GM19395 (cell line): ENCODE data around the gene BBS9.
A peak's percentile ranks its signal among the peaks of the same experiment; 100 is the strongest.
"Not testable (repeated sequence)": the region's sequence is repeated elsewhere in the genome, so short reads cannot be mapped to it uniquely, and the experiment has no call there.

Experiments used
- ATAC-seq: cut with Tn5 transposase; IDR thresholded peaks from one replicate; pipeline ENCODE4 v1.9.1; 2021; ENCODE audit warnings: mild to moderate bottlenecking, moderate library complexity; ENCODE audit not compliant: unreplicated experiment

BBS9 gene

DNA sequence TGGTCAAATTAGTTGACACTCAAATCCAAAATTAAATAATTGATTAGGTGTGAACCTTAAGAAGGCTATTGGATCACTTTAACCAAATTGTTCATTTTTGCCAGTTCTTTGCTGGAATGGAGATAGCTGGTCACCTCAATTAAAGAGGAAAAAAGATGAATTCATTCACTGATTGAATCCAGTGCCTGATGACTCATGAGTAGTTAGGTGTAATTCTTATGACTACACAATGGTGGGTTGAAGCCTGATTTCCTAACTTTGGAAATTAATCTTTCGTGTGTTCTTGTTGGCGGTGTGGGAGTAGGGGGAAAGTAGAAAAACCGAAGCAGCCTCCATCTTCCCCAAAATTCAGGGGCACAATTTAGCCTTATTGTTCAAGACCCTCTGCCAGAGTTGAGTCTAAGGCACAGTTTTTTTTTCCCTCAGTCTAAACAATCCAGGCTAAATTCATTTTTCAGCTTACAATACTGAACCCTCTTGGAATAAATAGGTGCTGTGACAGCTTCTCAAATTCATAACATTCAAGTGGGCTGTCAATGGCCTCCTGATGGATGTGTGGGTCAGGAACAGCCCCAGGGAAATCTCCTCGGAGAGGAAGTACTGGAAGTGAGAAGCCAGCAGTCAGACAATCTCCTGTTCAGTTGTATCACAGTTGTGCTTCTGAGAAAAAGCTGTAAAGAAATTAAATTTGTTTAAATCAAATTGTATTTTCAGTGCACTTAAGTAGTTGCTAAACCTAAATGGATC, 356.6 kb downstream of the BBS9 start:
- no peak for ATAC-seq

DNA sequence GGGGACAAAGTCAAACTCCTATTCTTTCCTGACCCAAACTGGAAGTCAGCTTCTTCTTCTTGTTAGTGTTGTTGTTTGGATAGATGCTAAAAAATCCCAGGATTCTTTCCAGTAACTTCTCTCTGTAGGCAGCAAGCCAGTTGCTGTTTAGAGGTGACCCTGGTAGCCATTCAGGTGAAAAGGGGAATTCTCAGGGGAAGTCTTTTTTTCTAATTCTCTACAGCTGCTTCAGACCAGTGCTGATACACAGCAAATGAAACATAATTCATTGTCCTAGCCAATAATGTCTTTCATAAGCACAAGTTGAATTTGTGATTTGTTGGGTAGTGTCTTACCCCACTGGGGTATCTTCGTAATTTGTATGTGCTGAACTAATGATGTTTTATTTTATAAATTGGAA, 357.3 kb downstream of the BBS9 start:
- ATAC-seq, result no peak

DNA sequence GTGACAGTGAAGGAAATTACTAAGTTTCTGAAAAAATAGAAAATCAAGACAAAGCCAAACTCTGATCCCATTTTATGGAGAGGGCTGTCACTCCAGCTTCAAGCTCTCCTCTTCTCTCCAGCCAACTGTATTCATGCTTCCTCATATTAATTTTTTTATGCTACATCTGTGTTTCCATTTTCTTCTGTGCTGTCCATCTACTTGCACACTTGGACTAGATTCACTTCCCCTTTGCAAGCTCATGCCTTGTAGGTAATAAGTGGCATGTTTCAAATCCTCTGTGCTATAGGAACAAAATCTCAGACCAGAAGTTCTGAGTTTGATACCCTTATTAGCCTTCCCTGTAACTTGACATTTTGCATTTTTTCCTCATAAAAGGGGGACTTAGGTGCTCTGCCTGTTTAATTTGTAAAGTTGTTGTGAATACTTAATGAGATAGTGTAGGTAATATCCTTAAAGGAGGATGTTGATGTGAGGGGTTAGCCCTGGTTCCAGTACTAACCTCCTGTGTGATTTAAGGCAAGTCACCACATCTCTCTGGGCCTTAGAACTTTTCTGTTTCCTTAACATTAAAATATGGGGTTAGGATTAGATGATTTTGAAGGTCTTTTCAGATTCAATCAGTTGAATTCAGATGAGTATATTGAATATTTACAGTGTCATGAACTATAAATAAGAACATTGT, 358.8 kb downstream of the BBS9 start:
- ATAC-seq, result peak; percentile 86

DNA sequence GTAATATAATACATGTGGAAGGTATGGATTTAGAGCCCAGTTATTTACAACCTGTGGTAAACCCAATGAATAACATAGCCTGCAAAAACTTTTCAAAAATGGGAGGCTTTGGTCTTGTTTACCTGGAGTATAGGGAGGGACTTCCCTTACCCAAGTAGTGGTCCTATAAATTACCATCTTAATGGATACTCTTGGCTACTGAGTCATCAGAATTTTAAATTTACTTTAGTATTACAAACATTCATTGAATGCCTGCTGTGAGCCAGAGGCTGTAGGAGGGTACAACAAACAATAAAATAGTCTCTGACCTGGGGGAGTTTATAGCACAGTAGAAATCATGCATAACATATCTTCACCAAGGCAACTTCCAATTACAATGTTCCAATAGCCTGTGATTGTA, 365.1 kb downstream of the BBS9 start:
- no peak for ATAC-seq

DNA sequence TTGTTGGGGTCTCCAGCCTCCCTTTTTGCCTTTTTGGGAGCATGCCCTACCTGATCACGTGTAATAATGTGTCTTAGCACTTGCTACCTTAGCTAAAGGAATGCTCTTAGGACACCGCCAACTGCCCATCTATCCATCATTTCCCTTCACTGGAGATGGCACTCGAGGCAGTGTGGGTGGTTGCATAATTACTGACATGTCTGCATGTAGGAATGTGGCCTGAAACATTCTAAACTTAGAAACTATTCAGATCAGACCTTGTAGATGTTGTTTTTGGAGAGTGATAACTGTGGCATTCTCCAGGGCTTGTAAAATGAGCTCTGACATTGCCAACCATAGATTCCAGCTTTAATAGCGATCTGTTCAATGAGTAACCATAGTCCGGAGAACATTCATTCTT, 365.8 kb downstream of the BBS9 start:
- no peak for ATAC-seq

DNA sequence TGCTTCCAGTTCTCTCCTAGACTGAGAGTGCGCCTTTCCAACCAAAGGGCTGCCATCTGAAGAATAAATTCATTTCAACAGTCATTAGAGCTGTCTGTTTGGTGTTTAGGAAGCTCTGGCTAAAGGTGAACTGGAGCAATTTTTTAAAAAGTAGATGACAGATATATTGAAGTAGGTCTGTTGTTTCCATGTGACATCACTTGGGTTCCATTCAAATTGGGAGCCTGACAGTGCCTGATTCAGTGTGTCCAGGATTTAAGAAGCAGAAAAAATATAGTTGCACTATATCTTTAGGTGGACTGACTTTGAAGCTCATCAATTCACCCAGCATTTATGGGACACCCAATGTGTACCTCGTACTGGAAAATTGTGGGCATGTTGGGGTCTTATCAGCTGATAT, 367.7 kb downstream of the BBS9 start:
- no peak for ATAC-seq

DNA sequence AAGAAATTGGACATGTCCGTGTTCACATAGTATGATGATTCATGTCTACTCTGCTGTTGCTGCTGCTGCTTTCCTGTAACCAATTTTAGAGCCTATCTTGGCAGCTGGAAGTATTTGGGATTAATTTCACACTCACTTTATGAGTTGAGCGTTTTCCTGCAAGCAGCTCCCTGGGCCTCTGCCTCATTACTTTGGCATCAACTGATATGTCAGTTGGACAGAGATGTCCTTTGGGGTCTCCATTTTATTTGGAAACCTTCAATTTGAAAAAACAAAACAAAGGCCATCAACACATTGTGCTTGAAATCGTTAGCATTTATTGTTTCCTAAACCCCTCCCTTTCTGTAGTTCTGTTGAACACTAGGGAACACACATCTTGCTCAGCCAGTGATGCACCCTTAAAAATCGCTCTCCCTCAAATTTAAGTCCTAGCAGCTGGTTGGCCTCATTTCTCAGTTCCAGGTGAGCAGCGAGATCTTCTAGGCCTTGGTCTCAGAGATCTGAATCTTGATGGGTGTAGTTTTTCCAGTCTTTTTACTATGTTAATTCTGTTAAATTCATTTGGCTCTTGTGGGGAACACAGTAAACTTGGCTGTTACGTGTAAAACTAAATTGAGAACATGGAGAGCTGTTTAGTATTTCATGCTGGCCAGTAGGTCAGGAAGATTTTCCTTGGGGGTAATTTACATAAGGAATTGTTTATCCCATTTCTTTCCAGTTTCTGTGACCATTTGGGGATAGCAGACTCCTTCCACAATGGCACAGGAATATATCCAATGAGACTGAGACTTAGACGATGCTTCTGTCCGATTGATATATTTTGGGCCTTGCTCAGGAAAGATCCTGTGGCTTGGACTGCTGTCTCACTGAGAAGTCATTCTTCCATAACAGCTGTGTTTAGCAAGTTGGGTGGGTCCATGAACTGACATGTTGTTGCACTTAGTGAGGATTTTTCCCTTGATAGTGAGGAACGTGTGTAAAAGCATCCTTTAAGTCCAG, 371.6 kb downstream of the BBS9 start:
- ATAC-seq, result no peak

DNA sequence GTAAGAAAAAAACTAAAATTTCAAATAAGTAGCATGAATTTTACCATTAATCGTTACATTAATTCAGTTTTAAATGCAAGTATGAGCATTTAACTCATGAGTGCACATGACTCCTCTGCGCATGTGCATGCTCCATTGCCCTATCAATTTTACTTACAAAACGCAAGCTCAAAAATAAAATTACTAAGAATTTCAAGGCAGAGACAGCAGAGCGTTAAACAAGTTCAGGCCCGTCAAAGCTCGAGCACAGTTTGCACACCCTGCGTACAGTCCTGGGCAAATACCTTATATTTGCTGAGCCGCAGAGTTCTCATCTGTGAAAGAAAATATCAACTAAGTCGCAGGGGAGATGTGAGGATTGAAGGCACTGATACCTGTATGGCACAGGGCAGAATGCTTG, 373.6 kb downstream of the BBS9 start:
- no peak for ATAC-seq

DNA sequence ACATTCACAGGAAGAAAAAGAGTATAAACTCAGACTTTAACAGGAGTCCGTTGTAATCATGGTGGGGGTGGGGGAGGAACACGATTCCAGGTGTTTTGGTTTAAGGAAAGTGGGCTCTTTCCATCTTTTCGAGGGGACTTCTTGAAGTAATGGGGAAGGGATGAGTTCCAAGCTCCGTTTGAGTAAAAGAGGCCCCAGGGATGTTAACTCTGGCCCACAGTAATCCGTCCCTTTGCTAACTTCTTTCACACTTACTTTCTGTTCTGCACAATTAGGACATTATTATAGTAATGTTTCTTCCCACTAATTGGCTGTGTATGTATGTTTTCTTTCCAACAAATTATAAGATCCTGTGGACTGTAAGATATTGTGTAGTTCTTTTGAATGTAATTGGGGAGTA, 374.4 kb downstream of the BBS9 start:
- no peak for ATAC-seq

DNA sequence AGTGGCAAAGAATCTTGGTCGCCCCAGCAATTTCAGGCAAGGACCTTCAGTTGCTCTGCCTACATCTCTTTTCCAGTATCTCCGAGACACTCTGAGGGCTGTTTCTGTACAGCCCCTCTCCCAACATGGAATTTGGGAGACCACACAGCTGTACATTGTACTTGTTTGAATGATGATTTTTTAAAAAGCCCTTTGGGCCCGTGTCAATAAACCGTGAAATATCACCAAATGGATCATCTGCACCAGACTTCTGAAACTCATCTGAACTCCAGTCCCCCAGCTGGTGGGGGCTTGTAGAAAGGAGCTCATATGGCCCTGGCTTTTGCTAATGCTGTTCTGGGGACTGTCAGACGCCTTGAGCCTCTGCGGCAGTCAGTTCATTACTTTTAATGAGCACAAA, 374.9 kb downstream of the BBS9 start:
- no peak for ATAC-seq

DNA sequence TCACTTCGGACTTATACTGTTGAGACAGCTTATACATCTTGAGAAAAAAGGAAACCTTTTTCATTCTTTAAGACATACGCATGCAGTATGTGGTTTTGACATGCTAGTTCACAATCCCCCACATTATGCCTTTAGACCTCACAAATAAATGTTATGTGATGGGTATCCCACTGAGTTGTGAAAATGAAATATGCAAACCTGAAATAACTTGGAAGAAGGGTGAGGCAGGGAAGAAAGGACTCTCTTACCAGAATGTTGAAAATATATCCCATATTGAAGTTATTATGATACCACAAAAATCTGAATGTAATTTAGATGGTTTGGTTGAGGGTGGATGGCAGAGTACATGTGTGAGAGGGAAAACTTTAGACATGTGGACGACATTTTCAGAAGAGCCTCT, 379.8 kb downstream of the BBS9 start:
- no peak for ATAC-seq

DNA sequence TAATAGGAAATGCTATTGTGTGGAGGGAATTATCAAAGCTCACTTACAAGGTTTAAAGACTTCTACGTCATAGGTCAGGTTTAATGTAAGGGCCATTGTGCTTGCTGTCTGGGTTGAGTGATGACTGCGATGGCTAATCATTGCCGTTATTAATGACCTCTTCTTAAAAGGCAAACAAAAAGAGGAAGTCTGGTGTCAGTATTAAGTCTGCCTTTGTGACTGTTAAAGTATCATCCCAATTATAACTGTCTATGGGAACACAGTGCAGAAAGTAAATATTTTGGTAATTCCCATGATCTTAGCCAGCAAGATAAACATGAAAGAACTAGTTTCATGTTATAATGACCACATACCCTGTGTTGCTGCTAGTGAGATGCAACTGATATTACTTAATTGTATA, 382.4 kb downstream of the BBS9 start:
- ATAC-seq, result no peak

DNA sequence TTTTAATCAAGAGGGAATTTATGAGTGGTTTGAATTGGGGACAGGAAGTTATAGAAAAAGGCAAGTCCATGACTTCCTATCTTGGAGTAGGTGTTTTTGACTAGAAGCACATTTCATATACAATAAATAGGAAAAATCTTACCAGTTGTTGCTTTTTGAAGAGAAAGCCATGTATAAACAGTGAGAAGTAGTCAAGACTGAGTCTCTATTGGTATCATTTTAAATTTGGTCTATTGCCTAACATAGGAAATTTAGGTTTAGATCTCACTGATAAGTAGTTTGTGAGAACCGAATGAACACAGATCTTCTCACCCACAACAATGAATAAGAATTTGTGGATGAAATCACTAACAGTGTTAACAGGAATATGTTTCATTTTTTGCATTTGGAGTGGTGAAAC, 387.2 kb downstream of the BBS9 start:
- no peak for ATAC-seq

DNA sequence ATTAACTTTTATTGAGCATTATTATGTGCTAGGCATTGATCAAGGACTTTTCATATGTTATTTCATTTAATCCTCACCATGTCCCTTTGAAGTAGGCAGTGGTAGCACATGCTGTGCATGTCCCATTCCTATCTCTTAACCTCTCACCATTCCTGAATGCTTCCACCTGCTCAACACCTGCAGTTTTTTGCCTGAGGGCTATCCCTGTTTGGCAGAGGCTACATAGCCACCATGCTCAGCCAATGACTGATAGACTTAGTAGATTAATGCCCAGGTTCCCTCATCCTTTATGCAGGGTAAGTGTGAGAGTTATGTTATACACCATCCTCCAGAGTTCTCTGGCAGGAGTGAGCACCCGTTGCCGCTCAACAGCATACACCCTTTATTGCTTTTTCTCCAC, 387.8 kb downstream of the BBS9 start:
- ATAC-seq, result no peak

DNA sequence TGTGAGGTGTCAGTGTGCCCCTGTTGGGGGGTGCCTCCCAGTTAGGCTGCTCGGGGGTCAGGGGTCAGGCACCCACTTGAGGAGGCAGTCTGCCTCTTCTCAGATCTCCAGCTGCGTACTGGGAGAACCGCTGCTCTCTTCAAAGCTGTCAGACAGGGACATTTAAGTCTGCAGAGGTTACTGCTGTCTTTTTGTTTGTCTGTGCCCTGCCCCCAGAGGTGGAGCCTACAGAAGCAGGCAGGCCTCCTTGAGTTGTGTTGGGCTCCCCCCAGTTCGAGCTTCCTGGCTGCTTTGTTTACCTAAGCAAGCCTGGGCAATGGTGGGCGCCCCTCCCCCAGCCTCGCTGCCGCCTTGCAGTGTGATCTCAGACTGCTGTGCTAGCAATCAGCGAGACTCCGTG, 397.6 kb downstream of the BBS9 start:
- ATAC-seq, result not testable (repeated sequence)

DNA sequence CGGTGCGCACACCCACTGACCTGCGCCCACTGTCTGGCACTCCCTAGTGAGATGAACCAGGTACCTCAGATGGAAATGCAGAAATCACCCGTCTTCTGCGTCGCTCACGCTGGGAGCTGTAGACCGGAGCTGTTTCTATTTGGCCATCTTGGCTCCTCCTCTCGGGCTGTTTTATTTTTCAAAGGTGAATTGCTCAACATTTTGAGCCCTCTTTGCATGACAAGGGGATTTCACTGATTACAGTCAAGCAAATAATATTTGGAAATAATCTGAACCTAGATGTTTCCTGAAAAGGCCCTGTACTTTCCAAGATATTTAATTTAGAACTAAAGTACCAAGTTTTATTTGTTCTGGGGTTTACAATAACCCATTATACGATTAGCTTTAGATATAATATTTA, 398.2 kb downstream of the BBS9 start:
- not testable (repeated sequence) for ATAC-seq

DNA sequence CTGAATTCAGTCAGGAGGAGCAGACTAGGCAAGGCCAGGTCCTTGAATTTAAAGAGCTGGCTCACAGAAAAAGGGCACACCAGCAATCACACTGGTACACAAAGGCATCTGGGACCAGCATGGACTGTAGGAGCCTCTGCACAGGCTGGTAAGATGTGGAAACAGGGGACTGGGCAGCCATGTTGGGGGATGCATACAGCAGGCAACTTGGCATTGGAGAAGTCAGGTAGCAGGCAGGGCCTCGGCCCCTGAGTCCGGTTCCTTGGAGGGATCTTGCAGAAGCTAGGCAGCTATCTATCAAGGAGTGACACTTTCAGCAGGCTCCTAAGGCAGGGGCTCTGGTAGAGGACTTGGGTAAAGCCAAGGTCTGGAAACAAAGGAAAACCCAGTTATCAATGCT, 399.7 kb downstream of the BBS9 start:
- no peak for ATAC-seq

DNA sequence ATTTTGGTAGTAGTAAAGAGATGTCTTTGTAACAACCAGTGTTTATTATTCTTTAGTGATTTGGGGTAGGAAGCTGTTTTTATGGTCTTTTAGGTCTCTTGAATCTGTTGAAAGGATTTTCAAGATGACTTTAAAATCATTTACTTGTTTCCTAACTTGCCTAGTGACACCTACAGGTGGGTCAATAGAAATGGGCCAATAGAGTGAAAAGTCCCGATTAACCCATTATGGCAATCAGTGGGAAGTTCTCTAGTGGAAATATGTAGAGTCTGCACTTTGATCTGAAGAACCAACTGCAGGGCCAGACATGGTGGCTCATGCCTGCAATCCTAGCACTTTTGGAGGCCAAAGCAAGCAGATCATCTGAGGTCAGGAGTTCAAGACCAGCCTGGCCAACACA, 401.3 kb downstream of the BBS9 start:
- no peak for ATAC-seq

DNA sequence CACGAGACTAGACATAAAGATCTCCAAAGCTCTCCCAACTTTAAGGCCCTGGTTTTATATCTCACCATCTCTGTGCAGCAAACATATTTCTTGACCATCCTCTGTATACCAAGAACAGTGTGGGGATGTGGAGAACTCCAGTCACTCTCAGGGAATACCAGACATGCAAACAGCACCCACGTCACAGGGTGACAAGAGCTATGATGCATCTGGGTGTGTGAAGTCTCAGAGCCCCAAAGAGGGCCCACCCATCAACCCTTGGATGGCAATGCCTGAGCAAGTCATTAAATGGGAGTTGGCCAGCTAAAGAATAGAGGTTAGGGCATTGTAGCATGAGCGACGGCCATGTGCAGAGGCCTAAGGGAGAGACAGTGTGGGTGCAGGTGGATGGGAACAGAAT, 402.5 kb downstream of the BBS9 start:
- ATAC-seq, result no peak

DNA sequence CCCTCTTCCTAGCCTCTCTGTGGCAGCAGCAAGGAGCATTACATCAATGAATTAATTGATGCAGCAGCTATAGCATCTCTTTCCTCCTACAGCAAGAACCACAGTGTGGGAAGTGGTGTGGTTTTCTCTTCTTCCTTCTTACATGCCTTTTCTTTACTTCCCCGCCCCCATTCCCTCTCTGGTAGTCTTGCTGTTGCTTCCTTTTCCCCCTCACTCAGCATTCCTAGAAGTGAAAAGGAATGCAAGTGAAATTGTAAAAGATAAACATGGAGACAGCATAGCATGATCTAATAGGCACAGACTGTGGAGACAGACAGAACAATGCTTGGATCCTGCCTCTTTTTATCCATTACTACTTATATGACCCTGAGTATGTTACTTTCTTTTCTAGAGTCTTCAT, 405.5 kb downstream of the BBS9 start:
- no peak for ATAC-seq

DNA sequence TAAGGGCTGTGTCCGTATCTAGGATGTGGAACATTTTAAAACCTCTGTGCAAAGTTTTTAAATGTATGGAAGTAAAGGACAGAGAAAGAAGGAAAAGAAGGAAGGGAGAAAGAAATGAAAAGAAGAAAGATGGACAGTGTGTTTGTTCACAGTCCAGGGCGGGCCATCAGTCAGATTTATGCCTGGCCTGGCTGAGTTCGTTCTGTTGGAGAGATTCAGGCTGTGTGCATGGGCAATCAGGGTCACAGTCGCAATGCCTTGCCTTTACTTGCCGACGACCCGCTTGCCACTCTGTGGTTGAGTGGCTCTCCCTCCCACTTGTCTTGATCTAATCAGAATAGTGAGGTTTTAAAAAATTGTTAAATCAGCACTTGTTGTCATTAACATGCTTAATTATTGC, 406.6 kb downstream of the BBS9 start:
- no peak for ATAC-seq
